ENCODE results near the gene ARID1B.

ARID1B gene

DNA sequence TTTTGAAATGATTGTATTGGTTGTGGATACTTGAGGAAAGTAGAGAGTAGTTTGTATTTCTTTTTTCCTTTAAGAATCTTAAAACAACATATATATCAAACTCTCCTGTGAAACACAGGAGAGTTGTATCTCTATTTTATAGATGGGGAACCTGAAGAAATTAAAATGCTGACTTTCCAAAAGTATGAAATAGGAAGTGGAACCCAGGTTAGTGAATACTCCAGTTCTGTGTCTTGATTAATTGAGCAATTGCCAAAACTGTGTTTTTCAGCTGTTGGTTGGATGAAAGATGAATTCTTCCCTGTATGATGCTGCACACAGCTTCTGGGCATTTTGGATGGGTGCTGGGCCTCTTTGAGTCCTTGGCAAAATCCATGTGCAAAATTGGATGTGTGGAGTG is 86.3 kb downstream of the ARID1B start:
- Histone ChIP-seq H3K27ac (no peak overlapping the region), H3K4me3 (no peak overlapping the region), H3K9me3 (no peaks in the 10 kb centered on the region), H3K36me3 (no peaks in the 10 kb centered on the region), H3K4me1 (peaks cover 0 to 69% (median 22%) of the 10 kb centered on the region in 4 donors), H3K27me3 (no peaks in the 10 kb centered on the region)
- intact Hi-C loops (cut with DNase I; ENCODE audit: low total_unique reads), result no loop called here
- no peak for DNase-seq
- TF ChIP-seq, protein P1, sequence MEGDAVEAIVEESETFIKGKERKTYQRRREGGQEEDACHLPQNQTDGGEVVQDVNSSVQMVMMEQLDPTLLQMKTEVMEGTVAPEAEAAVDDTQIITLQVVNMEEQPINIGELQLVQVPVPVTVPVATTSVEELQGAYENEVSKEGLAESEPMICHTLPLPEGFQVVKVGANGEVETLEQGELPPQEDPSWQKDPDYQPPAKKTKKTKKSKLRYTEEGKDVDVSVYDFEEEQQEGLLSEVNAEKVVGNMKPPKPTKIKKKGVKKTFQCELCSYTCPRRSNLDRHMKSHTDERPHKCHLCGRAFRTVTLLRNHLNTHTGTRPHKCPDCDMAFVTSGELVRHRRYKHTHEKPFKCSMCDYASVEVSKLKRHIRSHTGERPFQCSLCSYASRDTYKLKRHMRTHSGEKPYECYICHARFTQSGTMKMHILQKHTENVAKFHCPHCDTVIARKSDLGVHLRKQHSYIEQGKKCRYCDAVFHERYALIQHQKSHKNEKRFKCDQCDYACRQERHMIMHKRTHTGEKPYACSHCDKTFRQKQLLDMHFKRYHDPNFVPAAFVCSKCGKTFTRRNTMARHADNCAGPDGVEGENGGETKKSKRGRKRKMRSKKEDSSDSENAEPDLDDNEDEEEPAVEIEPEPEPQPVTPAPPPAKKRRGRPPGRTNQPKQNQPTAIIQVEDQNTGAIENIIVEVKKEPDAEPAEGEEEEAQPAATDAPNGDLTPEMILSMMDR (IDR thresholded peaks at IDR 0.05), result no peak

DNA sequence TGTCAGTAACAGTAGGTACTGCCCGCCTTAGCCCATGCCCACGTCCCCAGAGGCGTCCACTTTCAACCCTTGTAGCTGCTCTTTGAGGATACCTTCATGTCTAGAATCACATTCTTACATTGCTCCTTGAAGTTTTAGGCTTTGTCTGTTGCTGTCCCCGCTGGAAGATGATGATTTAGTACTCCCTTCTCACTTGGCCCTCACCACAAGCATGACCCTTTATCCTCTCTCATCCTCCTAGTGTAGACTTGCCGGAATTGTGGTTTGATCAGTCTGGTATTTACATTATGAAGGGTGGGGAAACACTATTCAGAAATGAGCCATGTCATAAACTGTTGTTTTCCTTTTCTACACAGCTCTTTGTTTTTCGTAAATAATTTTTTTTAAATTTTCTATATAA is 87.4 kb downstream of the ARID1B start:
- TF ChIP-seq, protein P1 (IDR thresholded peaks at IDR 0.05), result no peak
- no peak overlapping the region for H3K4me3 ChIP-seq
- peaks cover 0 to 72% (median 19%) of the 10 kb centered on the region in 4 donors for H3K4me1 ChIP-seq
- no peaks in the 10 kb centered on the region for H3K9me3 ChIP-seq
- intact Hi-C loops (cut with DNase I; ENCODE audit: low total_unique reads), result no loop called here
- no peaks in the 10 kb centered on the region for H3K36me3 ChIP-seq
- H3K27ac ChIP-seq, result no peak overlapping the region
- no peaks in the 10 kb centered on the region for H3K27me3 ChIP-seq
- DNase-seq, result no peak

DNA sequence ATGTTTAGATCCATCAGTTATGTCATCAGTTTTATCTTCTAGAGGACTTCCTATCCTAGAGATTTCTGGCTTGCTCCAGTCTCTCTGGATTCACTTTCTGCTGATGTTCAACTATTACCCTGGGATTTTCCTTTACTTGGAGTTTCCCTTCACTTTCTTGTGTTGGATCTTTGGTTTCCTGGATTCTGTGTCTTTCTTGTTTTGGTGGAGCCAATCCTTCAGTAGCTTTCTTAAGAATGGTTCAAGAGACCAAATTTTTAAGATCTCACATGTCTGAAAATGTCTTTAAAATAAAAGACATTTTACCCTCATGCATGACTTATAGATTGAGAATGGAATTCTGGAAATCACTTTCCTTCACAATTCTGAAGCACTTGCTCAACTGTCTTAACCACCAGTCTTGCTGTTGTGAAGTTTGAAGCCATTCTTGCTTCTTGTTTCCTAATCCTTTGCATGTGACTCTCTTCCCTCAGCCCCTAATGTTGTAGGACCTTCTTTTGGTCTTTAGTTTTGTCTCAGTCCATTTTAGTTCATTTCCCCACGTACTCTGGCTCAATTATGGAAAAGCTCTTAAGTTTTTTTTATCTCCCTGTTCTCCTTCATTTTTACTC is 87.9 kb downstream of the ARID1B start:
- intact Hi-C loops (cut with DNase I; ENCODE audit: low total_unique reads), result no loop called here
- DNase-seq, result no peak
- Histone ChIP-seq H3K27me3 (no peaks in the 10 kb centered on the region), H3K36me3 (no peaks in the 10 kb centered on the region), H3K9me3 (no peaks in the 10 kb centered on the region), H3K4me1 (peaks cover 0 to 73% (median 20%) of the 10 kb centered on the region in 4 donors), H3K27ac (no peak overlapping the region), H3K4me3 (no peak overlapping the region)
- TF ChIP-seq, protein P1 (IDR thresholded peaks at IDR 0.05), result no peak

DNA sequence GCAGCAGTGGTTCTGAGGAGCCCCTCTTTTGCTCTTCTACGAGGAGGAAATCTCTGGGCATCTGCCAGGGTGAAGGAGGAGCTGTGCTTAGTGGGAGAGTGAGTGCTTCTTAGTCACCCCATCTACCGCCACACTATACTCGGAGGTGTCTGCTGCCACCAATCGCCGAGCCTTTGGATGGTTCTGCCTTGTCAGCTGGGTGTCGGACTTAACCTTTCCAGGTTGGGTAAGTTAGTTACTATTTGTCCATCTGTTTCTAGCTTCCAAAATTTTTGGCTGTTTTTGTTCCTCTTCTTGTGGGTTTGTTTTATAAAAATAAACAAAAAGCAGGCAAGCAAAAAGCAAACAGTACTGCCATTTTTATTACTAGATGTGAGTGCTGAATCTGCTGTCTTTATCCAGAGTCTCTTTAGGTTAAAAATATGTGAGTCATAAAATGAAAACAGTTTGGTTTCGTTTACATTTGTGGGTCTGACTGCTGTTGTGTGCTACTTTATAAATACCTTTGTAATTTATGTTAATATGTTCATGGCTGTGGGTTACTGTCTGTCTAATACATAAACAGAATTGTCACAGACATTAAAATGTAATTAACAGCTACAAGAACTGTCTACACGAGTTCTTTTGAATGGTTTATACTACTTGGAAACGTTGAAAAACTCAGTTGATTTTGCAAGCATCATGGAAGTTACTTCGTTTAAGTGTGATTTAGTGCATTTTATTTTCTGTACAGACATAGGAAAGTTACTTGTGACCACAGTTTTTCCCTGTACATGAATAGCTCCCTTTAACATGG is 89.2 kb downstream of the ARID1B start:
- Histone ChIP-seq H3K27me3 (no peaks in the 10 kb centered on the region), H3K4me1 (peaks cover 0 to 73% (median 22%) of the 10 kb centered on the region in 4 donors), H3K9me3 (no peaks in the 10 kb centered on the region), H3K4me3 (no peak overlapping the region), H3K27ac (no peak overlapping the region), H3K36me3 (no peaks in the 10 kb centered on the region)
- intact Hi-C loops (cut with DNase I; ENCODE audit: low total_unique reads), result no loop called here
- TF ChIP-seq, protein P1 (IDR thresholded peaks at IDR 0.05), result no peak
- DNase-seq, result no peak

DNA sequence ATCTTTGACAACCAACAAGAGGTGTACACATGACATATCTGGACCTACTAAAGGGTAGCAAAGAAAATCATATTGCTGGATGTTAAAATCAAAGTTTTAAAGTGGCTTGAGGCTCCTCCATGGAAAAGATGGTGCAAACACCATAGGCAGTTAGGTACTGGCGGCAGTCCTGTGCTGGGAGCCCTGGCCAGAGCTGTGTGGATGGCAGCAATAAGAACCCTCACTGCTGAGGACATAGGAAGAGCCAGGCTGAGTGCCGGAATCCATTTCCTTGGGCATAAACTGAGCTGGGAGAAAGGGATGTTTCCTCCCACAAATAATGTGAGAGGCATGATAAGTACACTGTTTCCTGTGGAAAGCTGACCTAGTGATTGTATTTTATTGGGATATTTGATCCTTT is 89.9 kb downstream of the ARID1B start:
- H3K9me3 ChIP-seq, result no peaks in the 10 kb centered on the region
- no peak overlapping the region for H3K4me3 ChIP-seq
- intact Hi-C loops (cut with DNase I; ENCODE audit: low total_unique reads), result no loop called here
- H3K27me3 ChIP-seq, result no peaks in the 10 kb centered on the region
- H3K4me1 ChIP-seq, result peaks cover 0 to 71% (median 24%) of the 10 kb centered on the region in 4 donors
- no peak overlapping the region for H3K27ac ChIP-seq
- TF ChIP-seq, protein P1 (IDR thresholded peaks at IDR 0.05), result no peak
- no peaks in the 10 kb centered on the region for H3K36me3 ChIP-seq
- no peak for DNase-seq
